Gastroesophageal sphincter (tissue), 4 donors: ENCODE results near the gene ANKS1B. TPM values are rescaled to one million over a fixed set of nuclear protein-coding genes. Genes with fewer than 3 reads are reported as not detected.

ENCODE experiments used
- ATAC-seq: fragments of 150-250 bp; one replicate; pipeline ENCODE4 v1.9.1; 2016; ENCODE audit warnings: mild to moderate bottlenecking, moderate library complexity
- H3K27ac ChIP-seq, 4 donors: fragments of 200-600 bp; sonication (generic) in 3 of 4; 1 replicate in 3 of 4; 2 replicates in 1 of 4; pipeline ENCODE4 v1.5.1; 2016 to 2019
- H3K27me3 ChIP-seq: fragments of 200-600 bp; sonication (generic); one replicate; pipeline ENCODE4 v1.5.1; 2019
- H3K36me3 ChIP-seq, 2 donors: fragments of 200-600 bp; sonication (generic); one replicate each; pipeline ENCODE4 v1.5.1; 2019; ENCODE audit warnings: control low read depth in 1 of 2
- H3K4me1 ChIP-seq, 3 donors: fragments of 200-600 bp; sonication (generic); 1 replicate in 2 of 3; 2 replicates in 1 of 3; pipeline ENCODE4 v1.5.1; 2016 to 2019; ENCODE audit warnings: control low read depth in 2 of 3
- H3K4me3 ChIP-seq, 2 donors: fragments of 200-600 bp; sonication (generic); one replicate each; pipeline ENCODE4 v1.5.1; 2019; ENCODE audit warnings: mild to moderate bottlenecking in 1 of 2, moderate library complexity in 1 of 2
- H3K9me3 ChIP-seq, 3 donors: fragments of 200-600 bp; sonication (generic); one replicate each; pipeline ENCODE4 v1.5.1; 2017 to 2019; ENCODE audit warnings: control low read depth in 2 of 3
- EP300 ChIP-seq: sonication (generic); formaldehyde crosslinking; IDR thresholded peaks from one replicate; pipeline ENCODE4 v1.6.1; 2017; ENCODE audit warnings: antibody characterized with exemption, mild to moderate bottlenecking
- POLR2A ChIP-seq, 2 donors: fragments of 450-650 bp; IDR thresholded peaks; one replicate each; pipeline ENCODE4 v1.6.1; 2017; ENCODE audit warnings: antibody characterized with exemption in 2 of 2, mild to moderate bottlenecking in 2 of 2, moderate library complexity in 1 of 2
- POLR2AphosphoS5 ChIP-seq: sonication (generic); formaldehyde crosslinking; IDR thresholded peaks from one replicate; pipeline ENCODE4 v1.6.1; 2017; ENCODE audit warnings: antibody characterized with exemption
- WGBS, 2 donors: methylation state at CpG; one replicate each; pipeline ENCODE4 v1.1.5; 2018; ENCODE audit warnings: low coverage in 1 of 2; 5-methylcytosine and 5-hydroxymethylcytosine counted together
- total RNA-seq, 4 donors: library from RNA; depleted of rRNA; stranded (reverse); fragments of >200 nt; gene quantifications; one replicate each; pipeline ENCODE4 v1.1.0, GENCODE V29; 2016
- TF ChIP-seq, protein P1 (sequence below), 4 experiments: fragments of 200-600 bp in 2 of 4; fragments of 450-650 bp in 2 of 4; sonication (generic) in 1 of 4; IDR thresholded peaks; one replicate each; pipeline ENCODE4 v1.5.1; 2017 to 2019; ENCODE audit warnings: antibody characterized with exemption in 4 of 4, mild to moderate bottlenecking in 2 of 4, moderate library complexity in 2 of 4

The ANKS1B gene
- total RNA-seq, 4 donors from 2014 or later: 9.9 to 31.1 (median 21.4) TPM

DNA sequence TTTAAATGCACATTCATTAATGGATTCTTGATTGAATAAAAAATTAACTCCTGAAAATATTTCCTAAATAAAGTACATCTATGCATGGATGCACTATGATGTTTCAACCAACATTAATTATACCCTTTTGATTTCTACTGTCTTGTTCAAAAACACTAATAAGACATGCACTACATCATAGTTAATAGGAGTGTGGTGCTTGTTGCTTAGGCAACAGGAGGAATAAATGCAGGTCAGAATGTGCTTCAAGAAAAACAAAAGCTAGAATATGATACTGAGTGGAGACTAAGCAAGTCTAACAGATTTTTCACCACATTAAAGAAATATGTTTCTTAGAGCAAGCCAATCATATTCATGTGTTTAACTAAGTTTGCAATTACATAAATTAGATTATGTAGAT is 833.0 kb downstream of the ANKS1B start:
- Histone ChIP-seq H3K9me3 (no peaks in the 10 kb centered on the region), H3K4me3 (no peak overlapping the region), H3K27ac (no peak overlapping the region), H3K36me3 (no peaks in the 10 kb centered on the region), H3K4me1 (no peaks in the 10 kb centered on the region), H3K27me3 (no peaks in the 10 kb centered on the region)
- TF ChIP-seq POLR2A (IDR thresholded peaks at IDR 0.05) (no peak), EP300 (no peak), POLR2AphosphoS5 (no peak)
- TF ChIP-seq, protein P1, sequence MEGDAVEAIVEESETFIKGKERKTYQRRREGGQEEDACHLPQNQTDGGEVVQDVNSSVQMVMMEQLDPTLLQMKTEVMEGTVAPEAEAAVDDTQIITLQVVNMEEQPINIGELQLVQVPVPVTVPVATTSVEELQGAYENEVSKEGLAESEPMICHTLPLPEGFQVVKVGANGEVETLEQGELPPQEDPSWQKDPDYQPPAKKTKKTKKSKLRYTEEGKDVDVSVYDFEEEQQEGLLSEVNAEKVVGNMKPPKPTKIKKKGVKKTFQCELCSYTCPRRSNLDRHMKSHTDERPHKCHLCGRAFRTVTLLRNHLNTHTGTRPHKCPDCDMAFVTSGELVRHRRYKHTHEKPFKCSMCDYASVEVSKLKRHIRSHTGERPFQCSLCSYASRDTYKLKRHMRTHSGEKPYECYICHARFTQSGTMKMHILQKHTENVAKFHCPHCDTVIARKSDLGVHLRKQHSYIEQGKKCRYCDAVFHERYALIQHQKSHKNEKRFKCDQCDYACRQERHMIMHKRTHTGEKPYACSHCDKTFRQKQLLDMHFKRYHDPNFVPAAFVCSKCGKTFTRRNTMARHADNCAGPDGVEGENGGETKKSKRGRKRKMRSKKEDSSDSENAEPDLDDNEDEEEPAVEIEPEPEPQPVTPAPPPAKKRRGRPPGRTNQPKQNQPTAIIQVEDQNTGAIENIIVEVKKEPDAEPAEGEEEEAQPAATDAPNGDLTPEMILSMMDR (IDR thresholded peaks at IDR 0.05): no peak
- no peak for ATAC-seq

DNA sequence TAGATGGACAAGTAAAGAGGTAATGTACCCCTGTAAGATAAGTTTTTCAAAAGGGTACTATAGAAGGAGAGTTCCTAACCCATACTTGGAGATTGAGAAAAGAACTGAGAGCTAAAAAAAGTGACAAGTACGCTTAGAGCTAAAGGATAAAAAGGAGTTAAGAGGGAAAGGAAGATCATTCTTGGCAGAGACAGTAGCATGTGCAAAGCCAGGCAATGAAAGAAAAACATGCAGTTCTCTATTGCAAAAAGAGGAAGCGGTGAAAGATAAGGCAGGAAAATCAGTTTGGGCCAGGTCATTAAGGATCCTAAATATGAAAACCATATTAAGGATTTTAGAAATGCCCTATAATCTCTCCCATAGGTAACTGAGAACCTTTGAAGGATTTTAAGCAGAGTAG is 837.6 kb downstream of the ANKS1B start:
- H3K27ac ChIP-seq: no peak overlapping the region
- H3K36me3 ChIP-seq: no peaks in the 10 kb centered on the region
- H3K9me3 ChIP-seq: no peaks in the 10 kb centered on the region
- TF ChIP-seq EP300 (no peak), POLR2AphosphoS5 (no peak), POLR2A (IDR thresholded peaks at IDR 0.05) (no peak)
- TF ChIP-seq, protein P1 (IDR thresholded peaks at IDR 0.05): no peak
- ATAC-seq: no peak
- H3K27me3 ChIP-seq: no peaks in the 10 kb centered on the region
- H3K4me3 ChIP-seq: no peak overlapping the region
- H3K4me1 ChIP-seq: no peaks in the 10 kb centered on the region
- WGBS, 2 donors: 50 to 56% methylated on average over 2 of the region's 2 CpGs

DNA sequence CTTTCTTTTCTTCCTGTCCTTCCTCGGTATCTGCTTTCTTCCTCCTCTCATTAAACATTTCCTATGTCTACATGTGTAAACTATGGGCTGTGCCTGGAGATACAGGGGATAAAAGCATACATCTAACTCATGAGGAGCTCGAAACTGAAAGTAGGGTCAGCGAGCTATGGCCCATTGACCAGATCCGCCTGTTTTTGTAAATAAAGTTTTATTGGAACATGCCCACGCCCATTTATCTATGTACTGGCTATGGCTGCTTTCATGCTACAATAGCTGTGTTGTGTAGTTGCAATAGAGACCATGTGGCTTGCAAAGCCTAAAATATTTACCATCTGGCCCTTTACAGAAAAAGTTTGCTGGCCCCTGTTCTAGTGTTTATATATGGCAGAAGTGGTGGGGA is 838.0 kb downstream of the ANKS1B start:
- no peaks in the 10 kb centered on the region for H3K27me3 ChIP-seq
- H3K9me3 ChIP-seq: no peaks in the 10 kb centered on the region
- H3K4me3 ChIP-seq: no peak overlapping the region
- no peak overlapping the region for H3K27ac ChIP-seq
- 76 to 94% methylated on average over 3 to 5 of the region's 5 CpGs for WGBS, 2 donors
- ATAC-seq: no peak
- no peaks in the 10 kb centered on the region for H3K36me3 ChIP-seq
- TF ChIP-seq, protein P1 (IDR thresholded peaks at IDR 0.05): no peak
- no peak for TF ChIP-seq EP300
- no peak for TF ChIP-seq POLR2AphosphoS5
- no peaks in the 10 kb centered on the region for H3K4me1 ChIP-seq

DNA sequence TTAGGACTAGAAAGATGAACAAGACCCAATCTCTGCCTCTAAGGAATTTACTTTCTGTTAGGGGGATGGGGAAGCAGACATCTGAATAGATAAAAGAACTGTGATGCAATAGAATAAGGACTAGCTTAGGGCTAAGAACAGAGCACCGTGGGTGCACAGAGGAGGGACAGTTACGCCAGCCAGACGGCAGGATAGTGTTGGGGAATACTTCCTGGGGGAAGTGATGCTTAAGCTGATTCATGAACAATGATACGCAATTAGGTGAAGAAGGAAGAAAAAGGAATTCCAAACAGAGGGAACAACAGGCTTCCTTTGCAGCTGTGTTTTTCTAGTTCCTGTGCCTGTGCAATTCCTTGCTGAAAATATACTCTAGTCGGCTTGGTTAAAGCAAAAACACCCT is 838.6 kb downstream of the ANKS1B start:
- TF ChIP-seq POLR2AphosphoS5: no peak
- TF ChIP-seq, protein P1 (IDR thresholded peaks at IDR 0.05): no peak
- no peak for TF ChIP-seq EP300
- TF ChIP-seq POLR2A (IDR thresholded peaks at IDR 0.05): no peak
- no peak overlapping the region for H3K27ac ChIP-seq
- H3K4me1 ChIP-seq: no peaks in the 10 kb centered on the region
- no peaks in the 10 kb centered on the region for H3K9me3 ChIP-seq
- no peaks in the 10 kb centered on the region for H3K36me3 ChIP-seq
- H3K27me3 ChIP-seq: no peaks in the 10 kb centered on the region
- H3K4me3 ChIP-seq: no peak overlapping the region
- 64 to 78% methylated on average over 5 of the region's 5 CpGs for WGBS, 2 donors
- ATAC-seq: no peak

DNA sequence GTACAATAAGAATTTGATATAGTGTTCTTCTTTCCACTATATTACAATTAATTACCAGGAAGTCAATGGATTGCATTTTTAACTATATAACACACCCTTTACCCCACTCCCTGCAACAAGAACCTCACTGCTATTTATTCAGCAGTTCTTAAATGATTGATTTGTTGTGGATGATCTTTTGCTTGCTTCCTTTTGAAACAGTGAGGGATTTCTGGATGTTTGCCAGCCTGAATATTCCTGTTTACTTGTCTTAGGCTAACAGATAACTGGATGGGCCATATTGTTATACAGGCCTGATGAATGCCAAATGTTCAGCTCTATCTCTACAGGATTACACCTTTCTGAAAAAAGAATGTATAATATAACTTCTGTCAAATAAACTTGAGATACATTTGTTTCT is 842.1 kb downstream of the ANKS1B start:
- H3K36me3 ChIP-seq: no peaks in the 10 kb centered on the region
- H3K27me3 ChIP-seq: no peaks in the 10 kb centered on the region
- H3K4me1 ChIP-seq: no peaks in the 10 kb centered on the region
- no peaks in the 10 kb centered on the region for H3K9me3 ChIP-seq
- H3K27ac ChIP-seq: no peak overlapping the region
- ATAC-seq: no peak
- TF ChIP-seq POLR2AphosphoS5: no peak
- no peak for TF ChIP-seq EP300
- no peak overlapping the region for H3K4me3 ChIP-seq
